Keratinocyte (primary cell): Measurements from ENCODE around the gene USP46. TPM values are rescaled to one million over a fixed set of nuclear protein-coding genes. Genes with fewer than 3 reads are reported as not detected.

Experiments
- DNase-seq: peaks from one replicate; pipeline ENCODE4 v3.0.0-alpha.2; 2011; ENCODE audit warnings: low read depth, missing footprints, low spot score
- FAIRE-seq: peaks from 2 replicates; lab custom pipeline; 2011; peaks lifted over from hg19 to GRCh38; lab: Jason Lieb, UNC
- H2AFZ ChIP-seq: 2 replicates; pipeline ENCODE4 v1.6.0; 2012; ENCODE audit warnings: low read length, control low read depth, inconsistent platforms; ENCODE audit not compliant: control insufficient read depth
- H3K27ac ChIP-seq: 2 replicates; pipeline ENCODE4 v1.5.1; 2011; ENCODE audit warnings: low read length; ENCODE audit not compliant: control insufficient read depth, insufficient read depth
- H3K27me3 ChIP-seq: 3 replicates; pipeline ENCODE4 v1.6.0; 2011; ENCODE audit warnings: low read length; ENCODE audit not compliant: control insufficient read depth, insufficient read depth; ENCODE audit errors: extremely low read depth
- H3K36me3 ChIP-seq, 2 experiments: 2 replicates in 1 of 2; 3 replicates in 1 of 2; pipeline ENCODE4 v1.5.1; 2011; ENCODE audit warnings: low read length in 2 of 2, mild to moderate bottlenecking in 1 of 2; ENCODE audit not compliant: control insufficient read depth in 2 of 2, insufficient read depth in 2 of 2; ENCODE audit errors: extremely low read depth in 1 of 2
- H3K4me1 ChIP-seq: 3 replicates; pipeline ENCODE4 v1.5.1; 2011; ENCODE audit warnings: low read length; ENCODE audit not compliant: control insufficient read depth, insufficient read depth; ENCODE audit errors: extremely low read depth
- H3K4me2 ChIP-seq: 3 replicates; pipeline ENCODE4 v1.6.0; 2011; ENCODE audit warnings: low read depth, low read length; ENCODE audit not compliant: control insufficient read depth, insufficient read depth; ENCODE audit errors: extremely low read depth
- H3K4me3 ChIP-seq, 3 experiments: fragments of 200-600 bp in 1 of 3; sonication (generic) in 1 of 3; 2 replicates in 2 of 3; 3 replicates in 1 of 3; pipeline ENCODE4 v1.5.1; 2011 to 2016; ENCODE audit warnings: low read length in 3 of 3, mild to moderate bottlenecking in 3 of 3, control low read depth in 2 of 3, inconsistent platforms in 1 of 3, low read depth in 1 of 3, mixed read lengths in 1 of 3, mixed run types in 1 of 3, moderate library complexity in 1 of 3; ENCODE audit not compliant: control insufficient read depth in 2 of 3, insufficient read depth in 2 of 3; ENCODE audit errors: extremely low read depth in 1 of 3
- H3K79me2 ChIP-seq: 2 replicates; pipeline ENCODE4 v1.6.0; 2012; ENCODE audit warnings: low read length; ENCODE audit not compliant: control insufficient read depth, insufficient read depth
- H3K9ac ChIP-seq: 3 replicates; pipeline ENCODE4 v1.6.0; 2011; ENCODE audit warnings: low read length; ENCODE audit not compliant: control insufficient read depth, insufficient read depth; ENCODE audit errors: extremely low read depth
- H3K9me1 ChIP-seq: 3 replicates; pipeline ENCODE4 v1.6.0; 2011; ENCODE audit warnings: low read length; ENCODE audit not compliant: control insufficient read depth, insufficient read depth; ENCODE audit errors: extremely low read depth
- H3K9me3 ChIP-seq: 2 replicates; pipeline ENCODE4 v1.5.1; 2012; ENCODE audit warnings: low read depth, low read length; ENCODE audit not compliant: control insufficient read depth
- H4K20me1 ChIP-seq: 3 replicates; pipeline ENCODE4 v1.6.0; 2011; ENCODE audit warnings: low read length; ENCODE audit not compliant: control insufficient read depth, insufficient read depth; ENCODE audit errors: extremely low read depth
- CTCF ChIP-seq, 3 experiments: IDR thresholded peaks in 1 of 3; conservative IDR thresholded peaks in 1 of 3; optimal IDR thresholded peaks in 1 of 3; 2 replicates in 2 of 3; 3 replicates in 1 of 3; pipeline versions ENCODE3 to v1.5.1; 2011; ENCODE audit warnings: low read length in 3 of 3, mild to moderate bottlenecking in 3 of 3, moderate library complexity in 2 of 3, control low read depth in 1 of 3, inconsistent platforms in 1 of 3; ENCODE audit not compliant: insufficient read depth in 2 of 3; ENCODE audit errors: extremely low read depth in 1 of 3
- EZH2 ChIP-seq: IDR thresholded peaks from one replicate; pipeline ENCODE4 v1.6.1; 2012; ENCODE audit warnings: inconsistent platforms, mild to moderate bottlenecking, low read length, moderate library complexity
- dilution Hi-C: fragments of 300-500 bp; cut with MboI; formaldehyde crosslinking; loops from one replicate; pipeline ENCODE4 v1.7.0; 2020; ENCODE audit warnings: low sequenced_read_pairs; ENCODE audit not compliant: extremely low pct_ligation_motif_present
- polyA plus RNA-seq, 5 experiments: library from polyadenylated mRNA; depleted of rRNA in 3 of 5; stranded (reverse) in 3 of 5; stranded (forward) in 1 of 5; unstranded in 1 of 5; fragments of >200 nt; gene quantifications; 1 replicate in 1 of 5; 2 replicates in 3 of 5; 3 replicates in 1 of 5; pipeline versions ENCODE4 v1.2.1 to v1.2.3, GENCODE V29; 2011 to 2012; ENCODE audit warnings: missing spikeins in 2 of 5, low read depth in 1 of 5, low replicate concordance in 1 of 5

Gene USP46
- polyA plus RNA-seq, 1 donor (not counting 4 experiments of a cell fraction or from before 2014, with no cell fraction given) = 20.4 TPM

DNA sequence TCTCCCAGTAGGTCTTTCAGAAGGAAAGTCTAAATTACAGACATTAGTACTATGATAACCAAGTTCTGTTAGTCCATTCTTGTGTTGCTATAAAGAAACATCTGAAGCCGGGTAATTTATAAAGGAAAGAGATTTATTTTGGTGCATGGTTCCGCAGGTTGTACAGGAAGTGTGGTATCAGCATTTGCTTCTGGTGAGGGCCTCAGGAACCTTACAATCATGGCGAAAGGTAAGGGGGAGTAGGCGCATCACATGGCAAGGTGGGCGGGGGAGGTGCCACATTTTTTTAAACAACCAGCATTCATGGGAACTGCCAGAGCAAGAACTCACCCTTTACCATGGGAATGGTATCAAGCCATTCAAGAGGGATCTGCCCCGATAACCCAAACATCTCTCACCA is 26.2 kb upstream of the USP46 start:
- Histone ChIP-seq H3K9me3 (no peaks in the 10 kb centered on the region), H2AFZ (no peak overlapping the region), H4K20me1 (no peaks in the 10 kb centered on the region), H3K4me2 (no peak overlapping the region), H3K79me2 (no peaks in the 10 kb centered on the region), H3K4me3 (no peak overlapping the region), H3K9ac (no peak overlapping the region), H3K36me3 (no peaks in the 10 kb centered on the region), H3K9me1 (no peaks in the 10 kb centered on the region), H3K4me1 (no peaks in the 10 kb centered on the region), H3K27me3 (no peaks in the 10 kb centered on the region), H3K27ac (no peak overlapping the region)
- TF ChIP-seq EZH2 (no peak), CTCF (optimal IDR thresholded peaks at IDR 0.05 in 1 of 3, IDR thresholded peaks at IDR 0.05 in 1 of 3, conservative IDR thresholded peaks at IDR 0.05 in 1 of 3; ENCODE audit: extremely low read depth in 1 of 3, insufficient read depth in 2 of 3, low read length in 3 of 3) (no peak)
- DNase-seq (no peak), FAIRE-seq (no peak)
- dilution Hi-C loops = no loop called here

GRCh38 chr4:52684896-52685295 is 25.8 kb upstream of the USP46 start:
- no peaks in the 10 kb centered on the region for H4K20me1 ChIP-seq
- H3K27me3 ChIP-seq = no peaks in the 10 kb centered on the region
- dilution Hi-C loops = no loop called here
- H2AFZ ChIP-seq = no peak overlapping the region
- H3K4me2 ChIP-seq = no peak overlapping the region
- no peak overlapping the region for H3K4me3 ChIP-seq
- no peak overlapping the region for H3K9ac ChIP-seq
- no peak overlapping the region for H3K27ac ChIP-seq
- no peaks in the 10 kb centered on the region for H3K79me2 ChIP-seq
- no peaks in the 10 kb centered on the region for H3K36me3 ChIP-seq
- TF ChIP-seq CTCF (optimal IDR thresholded peaks at IDR 0.05 in 1 of 3, IDR thresholded peaks at IDR 0.05 in 1 of 3, conservative IDR thresholded peaks at IDR 0.05 in 1 of 3; ENCODE audit: extremely low read depth in 1 of 3, insufficient read depth in 2 of 3, low read length in 3 of 3) (no peak), EZH2 (no peak)
- H3K9me3 ChIP-seq = no peaks in the 10 kb centered on the region
- H3K9me1 ChIP-seq = no peaks in the 10 kb centered on the region
- no peaks in the 10 kb centered on the region for H3K4me1 ChIP-seq
- DNase-seq (no peak), FAIRE-seq (no peak)
